GM10248 (cell line): ENCODE measurements around the gene PCSK5.

Experiments
- CTCF ChIA-PET: fragments of 300-600 bp; sonication (Branson Sonifier 250); formaldehyde crosslinking; extraction: SDS; loops from one replicate; lab custom pipeline; 2021; ENCODE audit warnings: antibody characterized with exemption; lab: Yijun Ruan, JAX
- POLR2A ChIA-PET: fragments of 350-650 bp; sonication (Branson Sonifier 250); formaldehyde crosslinking; extraction: SDS; loops from one replicate; lab custom pipeline; 2020; ENCODE audit warnings: antibody characterized with exemption; lab: Yijun Ruan, JAX
- DNase-seq: peaks from one replicate; pipeline ENCODE4 v3.0.0; 2012; ENCODE audit errors: extremely low spot score
- CTCF ChIP-seq: IDR thresholded peaks from 2 replicates; pipeline ENCODE4 v1.5.1; 2012; ENCODE audit warnings: mild to moderate bottlenecking, low read depth; ENCODE audit errors: extremely low read depth, missing control alignments, control extremely low read depth

PCSK5 gene

DNA sequence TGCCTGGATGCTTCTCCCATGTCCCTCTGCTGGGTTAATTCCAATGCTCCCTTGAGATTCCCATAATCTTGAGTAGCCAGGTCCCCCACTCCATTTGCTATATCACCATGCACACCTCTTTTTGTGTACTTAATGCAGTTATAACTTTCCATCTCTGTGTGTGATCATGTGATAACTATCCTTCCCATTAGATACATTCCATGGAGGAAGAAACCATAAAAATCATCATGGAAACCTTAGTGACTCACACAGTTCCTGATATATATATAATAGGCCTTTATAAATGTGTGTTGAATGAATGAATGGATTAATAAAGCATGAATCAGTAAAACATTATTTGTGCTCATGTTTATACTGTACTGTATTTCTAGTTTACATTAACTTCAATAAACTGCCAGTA is 104.6 kb downstream of the PCSK5 start:
- ChIA-PET CTCF (no interaction called here), POLR2A (no interaction called here)
- no peak for TF ChIP-seq CTCF
- no peak for DNase-seq

DNA sequence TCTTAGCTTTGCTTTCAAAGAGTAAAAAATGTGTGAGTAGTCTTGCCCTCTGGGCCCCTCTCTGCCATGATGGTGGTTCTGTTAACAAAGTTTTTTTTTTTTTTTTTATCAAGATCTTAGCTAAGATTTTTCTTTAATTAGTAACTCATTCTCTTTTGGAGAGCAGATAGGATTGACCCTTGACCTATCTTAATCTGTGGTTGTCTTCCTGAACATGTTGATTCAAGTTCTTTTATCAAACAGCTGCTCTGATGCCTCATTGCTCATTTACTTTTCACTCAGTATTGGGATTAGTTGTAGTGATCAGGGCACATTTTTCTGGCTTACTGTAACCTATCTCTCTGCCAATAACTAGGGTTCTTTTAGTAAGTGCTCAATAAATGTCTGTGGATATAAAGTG is 106.3 kb downstream of the PCSK5 start:
- DNase-seq, result no peak
- no peak for TF ChIP-seq CTCF
- CTCF ChIA-PET, result no interaction called here
- POLR2A ChIA-PET, result no interaction called here

GRCh38 chr9:75997206-75997605 is 106.7 kb downstream of the PCSK5 start:
- no peak for TF ChIP-seq CTCF
- no peak for DNase-seq
- CTCF ChIA-PET, result no interaction called here
- POLR2A ChIA-PET, result no interaction called here

DNA sequence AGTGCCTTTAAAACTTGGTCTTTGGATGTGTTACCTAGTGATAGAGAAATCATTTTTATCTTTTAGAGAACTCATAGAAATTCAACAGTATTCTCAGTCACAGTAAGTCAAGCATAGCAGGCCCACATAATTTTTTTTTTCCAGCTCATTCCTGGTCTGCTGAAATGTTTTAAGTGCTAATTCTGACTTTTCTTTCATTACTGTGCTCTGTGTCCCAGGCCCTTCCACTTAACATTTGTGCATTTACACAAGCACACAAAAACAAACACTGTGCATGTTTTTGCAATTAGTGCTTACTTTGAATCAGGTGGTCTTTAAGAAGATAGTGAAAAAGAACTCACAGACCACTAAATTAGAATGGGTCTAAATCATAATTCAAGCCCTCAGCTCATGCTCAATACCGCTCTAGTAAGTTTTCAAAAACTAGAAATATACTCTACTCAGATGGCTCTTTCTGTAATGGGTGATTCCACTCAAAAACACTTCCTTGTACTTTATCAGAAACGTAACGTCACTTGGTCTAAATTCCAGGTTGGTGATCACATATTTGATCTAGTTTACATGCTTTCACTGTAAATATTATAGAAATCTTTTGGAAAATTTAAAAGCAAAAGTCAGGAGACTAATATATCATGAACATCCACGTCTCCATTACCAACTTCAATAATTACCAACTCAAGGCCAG is 107.8 kb downstream of the PCSK5 start:
- no peak for TF ChIP-seq CTCF
- ChIA-PET POLR2A (no interaction called here), CTCF (no interaction called here)
- no peak for DNase-seq

- DNase-seq, result no peak
- no peak for TF ChIP-seq CTCF
- ChIA-PET POLR2A (no interaction called here), CTCF (no interaction called here)
Observed at GRCh38 chr9:76001459-76001858, 111.0 kb downstream of the PCSK5 start.

DNA sequence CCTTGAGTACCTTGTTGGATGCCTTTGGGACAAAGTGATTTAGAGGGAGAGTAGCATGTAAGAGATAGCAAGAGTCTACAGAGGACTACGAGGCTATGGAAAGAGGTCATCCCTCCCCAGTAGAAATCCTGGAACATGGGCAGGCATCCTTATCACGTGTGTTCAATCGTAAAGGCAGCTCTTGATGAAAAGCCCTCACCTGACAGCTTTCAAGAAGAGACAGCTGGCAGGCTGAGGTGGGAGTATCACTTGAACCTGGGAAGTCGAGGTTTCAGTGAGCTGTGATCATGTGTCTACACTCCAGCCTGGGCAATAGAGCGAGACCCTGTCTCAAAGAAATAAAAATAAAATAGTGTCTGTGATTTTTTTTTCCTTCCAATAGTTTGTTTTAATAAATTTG is 112.6 kb downstream of the PCSK5 start:
- CTCF ChIA-PET, result no interaction called here
- DNase-seq, result no peak
- no peak for TF ChIP-seq CTCF
- POLR2A ChIA-PET, result no interaction called here
